NCI-H2196 treated with DMSO at 0.1 percent for 48 hours (cell line): ENCODE measurements around the gene FBXL4.

Experiments used
- DNase-seq: peaks from one replicate; lab custom pipeline; 2025; ENCODE audit not compliant: unreplicated experiment; lab: John Stamatoyannopoulos, UW

The FBXL4 gene

DNA sequence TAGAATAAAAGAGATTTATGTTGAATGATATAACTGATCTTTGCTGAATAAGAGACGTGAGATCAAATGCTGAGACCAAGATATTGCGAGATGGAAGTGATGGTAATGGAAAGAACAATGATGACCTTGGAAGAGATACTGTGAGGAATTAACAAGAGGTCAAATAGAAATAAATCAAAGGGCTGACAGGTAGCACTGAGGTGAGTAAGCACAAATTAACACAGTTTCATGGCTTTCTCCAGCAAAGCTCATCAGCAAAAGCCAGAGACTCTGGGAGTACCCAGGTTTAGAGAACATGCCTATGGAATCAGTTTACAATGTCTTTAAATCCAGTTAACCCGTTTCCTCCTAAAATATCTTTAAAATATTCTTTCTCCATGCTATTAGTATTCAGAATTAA is 60.1 kb downstream of the FBXL4 start:
- DNase-seq = no peak

GRCh38 chr6:98885330-98885729 is 62.4 kb downstream of the FBXL4 start:
- DNase-seq = no peak

- DNase-seq = no peak
These were observed 67.3 kb downstream of the FBXL4 start for GRCh38 chr6:98880486-98880885.

GRCh38 chr6:98877250-98877649 is 70.5 kb downstream of the FBXL4 start:
- no peak for DNase-seq

DNA sequence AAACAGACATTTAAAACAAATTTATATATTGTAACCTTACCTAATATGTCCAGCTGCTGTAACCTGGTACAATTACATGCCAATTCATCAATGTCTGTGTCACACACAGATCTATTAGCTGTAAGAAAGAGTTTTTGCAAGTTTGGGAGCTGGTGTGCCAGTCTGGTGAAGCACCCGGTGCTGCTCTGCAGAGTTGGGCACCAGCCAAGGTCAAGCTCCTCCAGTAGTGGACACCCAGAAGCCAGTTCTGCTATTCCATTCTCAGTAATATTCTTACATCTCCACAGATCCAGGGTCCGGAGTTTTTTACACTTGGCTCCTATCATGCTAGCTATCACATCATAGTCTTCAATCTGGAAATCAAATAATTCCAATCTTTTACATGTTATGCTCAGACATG is 72.4 kb downstream of the FBXL4 start:
- no peak for DNase-seq

- DNase-seq = no peak
These were observed 75.9 kb downstream of the FBXL4 start for GRCh38 chr6:98871821-98872220.

DNA sequence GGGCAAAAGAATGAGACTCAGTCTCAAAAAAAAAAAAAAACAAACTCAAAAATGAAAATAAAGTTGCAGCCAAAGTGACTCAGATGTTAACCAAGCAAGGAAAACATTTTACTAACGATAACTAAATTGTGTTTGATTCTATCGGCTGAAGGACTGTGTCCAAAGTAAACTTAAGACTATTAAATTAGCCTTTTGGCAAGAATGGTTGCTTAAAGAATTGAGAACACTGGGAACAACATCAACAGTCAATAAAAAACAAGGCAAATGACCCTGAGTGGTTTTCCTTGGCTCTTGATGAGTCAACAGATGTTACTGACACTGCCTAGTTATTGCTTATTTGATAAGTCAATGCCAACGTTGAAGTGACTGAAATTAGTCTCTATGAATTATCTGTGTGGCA is 76.7 kb downstream of the FBXL4 start:
- DNase-seq = peak; percentile 3

DNA sequence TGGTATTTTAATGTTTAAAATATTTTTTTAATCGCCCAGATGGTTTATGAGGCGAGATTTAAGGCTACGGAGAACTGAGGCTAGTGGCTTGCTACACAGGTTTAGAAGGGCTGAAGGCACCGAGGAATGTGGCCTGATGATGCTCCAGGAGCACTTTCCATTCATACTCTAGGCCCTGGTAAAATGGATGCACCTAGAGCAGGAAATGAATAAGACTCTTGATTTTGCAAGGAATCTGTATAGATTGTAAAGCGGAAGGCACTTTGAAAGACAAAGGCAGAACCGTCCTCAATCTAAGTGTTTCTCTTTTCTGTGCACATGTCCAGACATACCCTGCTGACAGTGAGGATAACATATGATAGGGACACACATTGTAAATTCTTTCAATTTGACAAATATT is 83.2 kb downstream of the FBXL4 start:
- no peak for DNase-seq

DNA sequence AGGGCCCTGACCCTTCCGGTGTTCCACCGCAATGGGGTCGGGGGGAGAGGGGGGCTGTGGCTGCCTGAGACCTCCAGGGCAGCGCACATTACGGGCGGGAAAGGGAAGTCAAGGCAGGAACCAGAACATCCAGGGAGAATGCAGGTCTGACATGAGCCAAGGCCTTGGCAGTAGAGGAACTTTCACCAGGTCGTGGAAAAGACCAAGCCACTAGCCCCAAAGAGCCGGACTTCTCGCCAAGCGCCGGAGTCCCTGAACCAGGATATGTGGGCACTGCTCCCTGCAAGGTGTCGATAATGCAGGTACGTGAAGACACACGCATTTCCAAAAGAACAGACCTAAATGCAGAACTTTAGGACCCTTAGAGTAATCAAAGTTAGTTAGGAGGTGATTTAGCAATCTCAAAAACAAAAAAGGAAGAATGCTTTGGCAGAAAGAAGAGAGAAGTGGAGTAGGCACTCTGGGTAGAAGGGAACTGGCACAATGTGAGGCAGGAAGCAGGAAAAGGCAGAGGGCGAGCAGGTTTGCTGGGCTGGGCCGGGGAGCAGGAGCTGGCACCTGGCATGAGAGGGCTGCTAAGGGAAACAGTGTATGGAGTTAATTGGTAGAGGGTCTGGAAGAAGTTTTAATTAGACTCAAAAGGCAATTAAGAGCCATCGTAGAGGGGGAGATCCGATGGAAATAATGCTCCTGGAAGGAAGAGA is 99.1 kb downstream of the FBXL4 start:
- DNase-seq = no peak

DNA sequence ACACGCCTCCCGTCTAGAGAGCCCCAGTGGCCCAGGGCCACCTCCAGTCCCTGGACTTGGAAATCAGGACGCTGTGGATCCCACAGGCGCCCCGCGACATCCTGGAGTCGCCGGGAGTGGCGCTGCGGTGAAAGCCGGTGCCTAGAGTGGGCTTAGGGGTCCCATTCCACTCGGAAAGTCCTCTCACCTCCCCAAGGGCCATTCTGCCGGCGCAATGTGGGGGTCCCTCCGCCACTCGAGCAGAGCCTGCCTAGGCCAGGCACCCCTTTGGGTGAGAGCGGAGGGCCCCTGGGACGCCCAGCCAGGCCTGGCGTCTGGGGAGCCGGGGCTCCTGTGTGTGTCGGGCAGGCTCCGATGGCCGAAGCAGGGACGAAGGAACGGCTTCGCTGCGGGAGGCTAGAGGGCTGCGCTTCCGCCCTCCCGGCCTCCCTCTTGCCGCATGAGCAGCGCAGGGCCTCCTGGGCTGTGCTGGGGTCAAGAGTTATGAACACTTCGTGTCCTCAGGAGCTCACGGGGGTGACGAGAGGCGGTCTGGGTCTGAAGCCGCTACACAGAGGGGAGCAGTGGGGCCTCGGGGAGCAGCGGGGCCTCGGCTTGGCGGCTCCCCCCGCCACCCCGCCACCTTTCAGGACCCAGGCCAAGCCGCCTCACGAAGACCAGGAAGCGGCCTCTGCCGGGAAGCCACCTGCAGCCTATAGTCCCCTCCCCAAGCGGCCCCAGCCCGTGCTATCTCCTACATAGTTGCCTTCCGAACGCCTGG is 99.8 kb downstream of the FBXL4 start:
- no peak for DNase-seq

DNA sequence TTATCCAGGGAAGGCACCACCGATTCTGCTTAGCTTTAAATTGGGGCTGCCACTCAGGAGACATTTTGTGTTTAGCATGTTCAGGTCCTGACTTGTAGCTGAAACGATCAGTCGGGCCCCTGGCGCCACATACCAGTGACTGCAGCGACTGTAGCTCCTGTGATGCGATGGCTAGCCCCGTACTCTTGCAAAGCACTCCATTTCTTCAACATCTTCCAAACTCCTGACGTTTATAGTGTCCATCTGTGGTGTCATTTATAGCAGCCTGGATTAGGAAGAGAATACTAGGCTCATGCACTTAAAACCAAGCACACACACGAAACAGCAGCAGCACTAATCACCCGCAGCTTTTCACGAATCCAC is 100.3 kb downstream of the FBXL4 start:
- no peak for DNase-seq

DNA sequence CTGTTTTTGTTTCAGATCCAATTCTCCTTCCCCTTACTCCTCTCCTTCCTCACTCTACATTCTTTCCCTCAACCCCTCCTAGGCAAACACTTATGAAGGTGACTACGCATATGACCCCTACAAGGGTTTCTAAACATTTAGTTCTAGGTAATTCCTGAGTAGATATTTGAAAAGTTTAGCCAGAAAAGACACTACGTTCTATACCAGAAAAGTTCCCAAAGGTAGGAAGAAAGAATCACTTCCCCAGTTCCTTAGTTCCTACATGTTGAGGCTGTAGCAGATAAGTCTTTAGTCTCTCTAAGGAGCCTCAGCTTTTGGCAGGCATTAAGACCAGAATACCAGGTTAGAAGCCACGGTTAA is 101.7 kb downstream of the FBXL4 start:
- no peak for DNase-seq

GRCh38 chr6:98845211-98846020 is 102.3 kb downstream of the FBXL4 start:
- peak; percentile 65 for DNase-seq

GRCh38 chr6:98844244-98845210 is 103.2 kb downstream of the FBXL4 start:
- DNase-seq = no peak

GRCh38 chr6:98843271-98844243 is 104.2 kb downstream of the FBXL4 start:
- DNase-seq = no peak

DNA sequence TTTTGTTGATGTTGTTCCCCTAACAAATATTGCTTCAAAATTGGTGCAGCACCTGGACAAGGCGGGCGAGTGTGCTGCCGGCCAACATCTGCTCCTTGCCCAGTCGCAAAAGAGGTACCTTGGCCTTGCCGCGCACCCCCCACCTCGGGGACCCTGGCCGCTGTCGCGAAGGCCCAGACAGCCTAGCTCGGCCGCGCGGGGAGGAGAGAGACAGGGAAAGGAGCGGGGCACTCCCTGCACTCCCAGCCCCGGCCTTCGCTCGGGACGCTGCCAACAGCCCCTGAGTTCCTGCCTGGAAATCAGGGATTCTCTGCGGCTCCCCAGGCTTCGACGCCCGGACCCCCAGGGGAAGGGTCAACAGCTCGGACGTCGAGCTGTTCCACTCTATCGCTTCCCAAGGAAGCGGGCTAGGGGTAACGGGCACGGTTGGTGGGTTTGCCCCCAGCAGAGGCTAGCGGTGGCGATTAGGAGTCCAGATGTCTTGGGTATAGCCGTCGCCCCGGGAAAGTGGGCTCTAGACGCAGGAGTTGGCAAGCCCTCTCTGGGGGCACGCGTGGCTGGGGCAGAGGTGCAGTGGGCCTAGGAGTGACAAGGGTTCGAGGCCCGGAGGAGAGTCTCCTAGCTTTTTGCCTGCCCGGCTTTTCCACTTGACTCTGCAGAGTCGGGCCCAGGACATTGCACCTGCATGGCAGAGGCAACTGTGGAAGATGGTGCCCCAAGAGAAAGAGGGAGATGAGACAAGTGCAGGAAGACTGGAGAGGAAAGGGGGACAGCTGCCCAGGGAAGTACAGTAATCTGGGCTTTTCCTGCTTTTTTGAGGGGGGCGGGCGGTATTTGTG is 105.2 kb downstream of the FBXL4 start:
- DNase-seq = no peak

DNA sequence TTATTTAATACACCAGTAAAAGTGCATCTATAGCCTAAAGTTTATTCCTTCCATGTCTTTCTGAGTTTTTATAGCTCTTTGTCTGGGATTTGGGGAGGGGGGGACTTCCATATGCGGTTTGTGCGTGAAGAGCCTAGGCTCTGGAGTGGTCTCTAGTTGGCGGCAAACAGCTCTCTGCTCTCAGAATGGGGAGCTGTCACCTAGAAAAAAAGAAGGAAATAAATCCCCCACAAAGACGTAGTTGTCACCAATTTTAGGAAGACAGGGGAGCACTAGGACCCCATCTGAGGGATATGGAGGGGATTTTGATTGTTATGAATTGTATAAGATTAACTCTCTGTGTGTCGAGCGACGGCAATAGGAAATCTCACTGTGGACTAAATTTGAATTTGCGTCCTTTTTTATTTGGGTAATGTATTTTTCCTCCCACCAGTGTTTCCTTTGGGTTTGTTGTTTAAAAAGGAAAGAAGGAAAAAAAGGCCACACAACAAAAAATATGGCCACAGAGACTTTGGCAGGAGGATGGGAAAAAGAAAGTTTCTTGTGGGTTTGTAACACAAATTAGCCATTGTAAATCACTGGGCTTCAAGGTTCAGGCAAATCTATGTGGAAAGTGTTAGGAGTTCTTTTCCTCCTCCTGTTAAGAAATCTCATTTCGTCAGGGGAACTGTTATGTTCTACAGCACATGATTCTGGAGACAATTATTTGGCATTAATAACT is 106.0 kb downstream of the FBXL4 start:
- DNase-seq = no peak

- no peak for DNase-seq
These were observed 106.7 kb downstream of the FBXL4 start for GRCh38 chr6:98840996-98841513.
